Endothelial cell of umbilical vein (primary cell): ENCODE measurements around the gene GAN. TPM values are rescaled to one million over a fixed set of nuclear protein-coding genes. Genes with fewer than 3 reads are reported as not detected.

Source experiments
- BruUV-seq: library from RNA; stranded (reverse); fragments of 400-500 nt; replicated peaks from 2 replicates; lab custom pipeline; 2021; lab: Mats Ljungman, UMichigan
- CTCF ChIA-PET: fragments of 300-600, 350-600 bp; sonication (Branson Sonifier 250); formaldehyde crosslinking; loops from one replicate; lab custom pipeline; 2021; ENCODE audit warnings: antibody characterized with exemption, inconsistent platforms; lab: Charles Lee
- POLR2A ChIA-PET: fragments of 300-600, 350-600 bp; sonication (Branson Sonifier 250); formaldehyde crosslinking; loops from one replicate; lab custom pipeline; 2021; ENCODE audit warnings: antibody characterized with exemption, inconsistent platforms; lab: Charles Lee
- DNase-seq: peaks from one replicate; pipeline ENCODE4 v3.0.0-alpha.2; 2011; ENCODE audit warnings: low read depth, low spot score
- FAIRE-seq: peaks from 2 replicates; lab custom pipeline; 2011; peaks lifted over from hg19 to GRCh38; lab: Jason Lieb, UNC
- H2AFZ ChIP-seq: 2 replicates; pipeline ENCODE4 v1.6.0; 2012; ENCODE audit warnings: low read depth, low read length, control low read depth, inconsistent platforms
- H3K27ac ChIP-seq: 2 replicates; pipeline ENCODE4 v1.5.1; 2011; ENCODE audit warnings: low read depth, mild to moderate bottlenecking, control low read depth, low read length, moderate library complexity; ENCODE audit not compliant: insufficient read depth
- H3K27me3 ChIP-seq, 2 experiments: 2 replicates each; pipeline versions ENCODE4 v1.6.0 to v1.6.1; 2011; ENCODE audit warnings: low read length in 2 of 2, mixed read lengths in 1 of 2; ENCODE audit not compliant: control insufficient read depth in 2 of 2, insufficient read depth in 2 of 2
- H3K36me3 ChIP-seq, 2 experiments: 2 replicates in 1 of 2; 3 replicates in 1 of 2; pipeline ENCODE4 v1.5.1; 2011; ENCODE audit warnings: low read length in 2 of 2, mild to moderate bottlenecking in 1 of 2, moderate library complexity in 1 of 2; ENCODE audit not compliant: control insufficient read depth in 2 of 2, insufficient read depth in 2 of 2; ENCODE audit errors: extremely low read depth in 1 of 2
- H3K4me1 ChIP-seq: 3 replicates; pipeline ENCODE4 v1.5.1; 2011; ENCODE audit warnings: mild to moderate bottlenecking, low read length; ENCODE audit not compliant: control insufficient read depth, insufficient read depth; ENCODE audit errors: extremely low read depth
- H3K4me2 ChIP-seq: 2 replicates; pipeline ENCODE4 v1.6.1; 2011; ENCODE audit warnings: low read length, control low read depth, mixed read lengths; ENCODE audit not compliant: insufficient read depth
- H3K4me3 ChIP-seq, 3 experiments: fragments of 200-600 bp in 1 of 3; sonication (generic), shearing (Covaris generic) in 1 of 3; replicated peaks in 1 of 3; 2 replicates each; pipeline ENCODE4 v1.5.1; 2011 to 2016; ENCODE audit warnings: control low read depth in 3 of 3, low read length in 3 of 3, mild to moderate bottlenecking in 2 of 3, inconsistent platforms in 1 of 3, low read depth in 1 of 3, moderate library complexity in 1 of 3; ENCODE audit not compliant: insufficient read depth in 1 of 3
- H3K79me2 ChIP-seq: 2 replicates; pipeline ENCODE4 v1.6.0; 2012; ENCODE audit warnings: low read length, inconsistent platforms; ENCODE audit not compliant: control insufficient read depth, insufficient read depth
- H3K9ac ChIP-seq: replicated peaks from 2 replicates; pipeline ENCODE3; 2011; ENCODE audit warnings: low read length, control low read depth; ENCODE audit not compliant: insufficient read depth; ENCODE audit errors: extremely low read depth
- H3K9me1 ChIP-seq: replicated peaks from 3 replicates; pipeline ENCODE4 v1.6.0; 2011; ENCODE audit warnings: mild to moderate bottlenecking, low read length; ENCODE audit not compliant: control insufficient read depth, insufficient read depth; ENCODE audit errors: extremely low read depth
- H3K9me3 ChIP-seq: replicated peaks from 2 replicates; pipeline ENCODE4 v1.5.1; 2012; ENCODE audit warnings: low read length, inconsistent platforms; ENCODE audit not compliant: control insufficient read depth, insufficient read depth
- H4K20me1 ChIP-seq: replicated peaks from 2 replicates; pipeline ENCODE3; 2011; ENCODE audit warnings: mild to moderate bottlenecking, low read length; ENCODE audit not compliant: control insufficient read depth, insufficient read depth; ENCODE audit errors: extremely low read depth
- CTCF ChIP-seq, 2 donors: IDR thresholded peaks; 1 replicate in 1 of 2; 2 replicates in 1 of 2; pipeline ENCODE4 v1.5.1; 2011; ENCODE audit warnings: low read length in 2 of 2, mild to moderate bottlenecking in 2 of 2, moderate library complexity in 2 of 2, control low read depth in 1 of 2, inconsistent platforms in 1 of 2, low read depth in 1 of 2; ENCODE audit not compliant: insufficient read depth in 1 of 2; ENCODE audit errors: extremely low read depth in 1 of 2
- EZH2 ChIP-seq: IDR thresholded peaks from 2 replicates; pipeline ENCODE4 v1.6.1; 2012; ENCODE audit warnings: borderline replicate concordance, low read depth, mild to moderate bottlenecking, moderate library complexity, low read length, inconsistent platforms; ENCODE audit not compliant: severe bottlenecking
- FOS ChIP-seq: IDR thresholded peaks from 2 replicates; pipeline ENCODE4 v1.6.1; 2011; ENCODE audit warnings: mild to moderate bottlenecking, low read length, moderate library complexity, borderline replicate concordance; ENCODE audit not compliant: insufficient read depth
- GATA2 ChIP-seq: IDR thresholded peaks from 2 replicates; pipeline ENCODE4 v1.7.0; 2011; ENCODE audit warnings: low read depth, mild to moderate bottlenecking, moderate library complexity, mixed read lengths, low read length; ENCODE audit not compliant: insufficient read length, insufficient read depth
- JUN ChIP-seq: IDR thresholded peaks from 2 replicates; pipeline ENCODE4 v1.6.1; 2011; ENCODE audit warnings: borderline replicate concordance, low read depth; ENCODE audit not compliant: insufficient read length, insufficient read depth
- MAX ChIP-seq: IDR thresholded peaks from 2 replicates; pipeline ENCODE4 v1.6.1; 2011; ENCODE audit not compliant: insufficient read depth, insufficient read length
- MYC ChIP-seq: IDR thresholded peaks from one replicate; pipeline ENCODE4 v1.6.1; 2011; ENCODE audit warnings: mild to moderate bottlenecking, low read depth, low read length
- POLR2A ChIP-seq: IDR thresholded peaks from 2 replicates; pipeline ENCODE4 v1.6.1; 2012; ENCODE audit warnings: low read depth, mild to moderate bottlenecking, control low read depth, low read length
- POLR2AphosphoS5 ChIP-seq: IDR thresholded peaks from 2 replicates; pipeline ENCODE4 v1.6.1; 2012; ENCODE audit warnings: low read depth, mild to moderate bottlenecking, control low read depth, low read length, moderate library complexity; ENCODE audit not compliant: insufficient read depth
- dilution Hi-C: fragments of 300-500 bp; cut with MboI; formaldehyde crosslinking; loops from one replicate; pipeline ENCODE4 v1.15.0; 2019; ENCODE audit warnings: low sequenced_read_pairs; ENCODE audit not compliant: extremely low pct_ligation_motif_present
- intact Hi-C: fragments of 100-400 bp; cut with micrococcal nuclease; formaldehyde crosslinking; loops from one replicate; pipeline ENCODE4 v1.10.0; 2022
- polyA plus RNA-seq, 4 experiments: library from polyadenylated mRNA; depleted of rRNA in 3 of 4; stranded (reverse) in 3 of 4; unstranded in 1 of 4; fragments of >200 nt; gene quantifications; 2 replicates each; pipeline versions ENCODE4 v1.2.1 to v1.2.3, GENCODE V29; 2011 to 2012; ENCODE audit warnings: missing spikeins in 1 of 4
- total RNA-seq: library from RNA; stranded (reverse); gene quantifications from 2 replicates; pipeline ENCODE4 v1.2.3, GENCODE V29; 2021

The GAN gene
- total and polyA plus RNA-seq, 2 donors (not counting 3 experiments of a cell fraction or from before 2014, with no cell fraction given): 1.8 to 11.1 TPM

GRCh38 chr16:81286190-81286589 is 28.6 kb upstream of the GAN start:
- CTCF ChIA-PET: interaction anchor here (0.8 to 2.5 kb wide), 2 partner anchors 25 to 76 kb away, joined by 3 to 12 read pairs; no protein-coding TSS in a partner anchor
- no peak overlapping the region for H3K4me2 ChIP-seq
- H3K27me3 ChIP-seq: no peaks in the 10 kb centered on the region
- dilution Hi-C loops: no loop called here
- no peaks in the 10 kb centered on the region for H3K9me3 ChIP-seq
- H4K20me1 ChIP-seq: no peaks in the 10 kb centered on the region
- H3K4me1 ChIP-seq: no peaks in the 10 kb centered on the region
- H2AFZ ChIP-seq: no peak overlapping the region
- H3K79me2 ChIP-seq: no peaks in the 10 kb centered on the region
- no peaks in the 10 kb centered on the region for H3K36me3 ChIP-seq
- no peak overlapping the region for H3K4me3 ChIP-seq
- DNase-seq: no peak
- no peak overlapping the region for H3K27ac ChIP-seq
- POLR2A ChIA-PET: no interaction called here
- no peak for FAIRE-seq
- no peak overlapping the region for H3K9ac ChIP-seq
- BruUV-seq: no TSS peak
- no peaks in the 10 kb centered on the region for H3K9me1 ChIP-seq
- TF ChIP-seq FOS (no peak), POLR2AphosphoS5 (no peak), MAX (no peak), MYC (no peak), JUN (no peak), EZH2 (no peak), CTCF (IDR thresholded peaks at IDR 0.05; ENCODE audit: extremely low read depth in 1 of 2, insufficient read depth in 1 of 2, low read depth in 1 of 2, low read length in 2 of 2) (no peak), POLR2A (no peak), GATA2 (no peak)
- intact Hi-C loops: no loop called here
